T-helper 2 cell treated with Interferon-gamma antibody and Interleukin-4, amounts not matched to agents 5 μg/mL and 100 μg/mL, for 36 hours (primary cell): Measurements from ENCODE around the gene OMP.
"Not testable (repeated sequence)": the region's sequence is repeated elsewhere in the genome, so short reads cannot be mapped to it uniquely, and the experiment has no call there.

Source experiments
- DNase-seq: peaks from one replicate; pipeline ENCODE4 v3.0.0; 2021; ENCODE audit warnings: low spot score
- H3K27ac Mint-ChIP-seq: one replicate; pipeline ENCODE4 v1.8.0; 2021; ENCODE audit warnings: mild to moderate bottlenecking, mixed read lengths
- H3K27me3 Mint-ChIP-seq: one replicate; pipeline ENCODE4 v1.8.0; 2021; ENCODE audit warnings: low read depth, mixed read lengths
- H3K36me3 Mint-ChIP-seq: one replicate; pipeline ENCODE4 v1.8.0; 2021; ENCODE audit warnings: low read depth, mixed read lengths
- H3K4me1 Mint-ChIP-seq: one replicate; pipeline ENCODE4 v1.8.0; 2021; ENCODE audit warnings: low read depth, mixed read lengths
- H3K4me3 Mint-ChIP-seq: one replicate; pipeline ENCODE4 v1.8.0; 2022; ENCODE audit warnings: mild to moderate bottlenecking, moderate library complexity, mixed read lengths
- H3K9me3 Mint-ChIP-seq: one replicate; pipeline ENCODE4 v1.8.0; 2021; ENCODE audit warnings: mixed read lengths

Gene OMP, protein sequence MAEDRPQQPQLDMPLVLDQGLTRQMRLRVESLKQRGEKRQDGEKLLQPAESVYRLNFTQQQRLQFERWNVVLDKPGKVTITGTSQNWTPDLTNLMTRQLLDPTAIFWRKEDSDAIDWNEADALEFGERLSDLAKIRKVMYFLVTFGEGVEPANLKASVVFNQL

DNA sequence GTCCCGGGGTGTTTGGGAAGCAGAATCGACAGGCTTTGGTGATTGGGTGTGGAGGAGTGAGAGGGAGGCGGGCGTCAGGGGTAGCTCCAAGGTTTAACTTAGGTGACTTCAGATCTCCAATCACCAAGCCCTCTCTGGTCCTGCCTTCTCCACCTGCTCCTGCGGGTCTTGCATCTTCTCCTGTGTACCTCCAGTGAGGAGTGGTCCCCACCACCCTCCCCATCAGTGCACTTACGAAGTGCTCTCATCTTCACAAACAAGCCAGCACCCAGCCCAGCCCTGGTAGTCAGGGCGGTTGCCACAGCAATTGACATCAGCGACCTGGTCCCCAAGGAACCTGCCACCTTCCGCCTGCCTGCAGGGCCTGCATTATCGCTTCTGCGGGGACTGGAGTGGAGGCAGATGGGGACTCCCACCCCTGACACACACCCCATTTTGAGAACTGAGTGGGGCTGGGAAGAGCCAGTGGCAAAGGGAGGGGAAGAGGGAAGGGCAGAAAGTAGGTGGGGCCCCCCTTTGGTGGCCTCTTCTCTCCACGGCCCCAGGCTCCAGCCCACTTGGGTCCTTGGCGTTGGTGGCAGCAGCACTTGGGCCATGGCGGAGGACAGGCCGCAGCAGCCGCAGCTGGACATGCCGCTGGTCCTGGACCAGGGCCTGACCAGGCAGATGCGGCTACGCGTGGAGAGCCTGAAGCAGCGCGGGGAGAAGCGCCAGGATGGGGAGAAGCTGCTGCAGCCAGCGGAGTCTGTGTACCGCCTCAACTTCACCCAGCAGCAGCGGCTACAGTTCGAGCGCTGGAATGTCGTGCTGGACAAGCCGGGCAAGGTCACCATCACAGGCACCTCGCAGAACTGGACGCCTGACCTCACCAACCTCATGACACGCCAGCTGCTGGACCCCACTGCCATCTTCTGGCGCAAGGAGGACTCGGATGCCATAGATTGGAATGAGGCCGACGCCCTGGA is at the start of gene OMP:
OMP (plus strand) TSS at position 595 of the 965 bp plus-strand sequence; CDS start at position 595, 0 bp downstream.
- peak within 1 kb of the TSS; percentile 20 for H3K27ac Mint-ChIP-seq
- no peaks in the 10 kb centered on the region for H3K4me1 Mint-ChIP-seq
- no peaks in the 10 kb centered on the region for H3K36me3 Mint-ChIP-seq

GRCh38 chr11:77053217-77054015 is 49.2 kb upstream of the OMP start:
- Mint-ChIP-seq H3K36me3 (no peaks in the 10 kb centered on the region), H3K27me3 (no peaks in the 10 kb centered on the region), H3K9me3 (peaks cover 13% of the 10 kb centered on the region), H3K27ac (no peak overlapping the region), H3K4me3 (no peak overlapping the region), H3K4me1 (no peaks in the 10 kb centered on the region)
- no peak for DNase-seq

More for the DNA sequence above, at the start of gene OMP:
- no peaks in the 10 kb centered on the region for H3K27me3 Mint-ChIP-seq
- H3K4me3 Mint-ChIP-seq, result no peak within 1 kb of the TSS
- DNase-seq, result no peak
- H3K9me3 Mint-ChIP-seq, result no peaks in the 10 kb centered on the region

GRCh38 chr11:77054084-77054483 is 48.6 kb upstream of the OMP start:
- Mint-ChIP-seq H3K9me3 (peaks cover 13% of the 10 kb centered on the region), H3K4me3 (no peak overlapping the region), H3K4me1 (no peaks in the 10 kb centered on the region), H3K27ac (no peak overlapping the region), H3K36me3 (no peaks in the 10 kb centered on the region), H3K27me3 (no peaks in the 10 kb centered on the region)
- DNase-seq, result no peak

GRCh38 chr11:77055101-77055561 is 47.5 kb upstream of the OMP start:
- Mint-ChIP-seq H3K27ac (no peak overlapping the region), H3K4me3 (no peak overlapping the region), H3K36me3 (no peaks in the 10 kb centered on the region), H3K4me1 (no peaks in the 10 kb centered on the region), H3K9me3 (peaks cover 13% of the 10 kb centered on the region), H3K27me3 (no peaks in the 10 kb centered on the region)
- DNase-seq, result no peak

GRCh38 chr11:77055913-77056312 is 46.7 kb upstream of the OMP start:
- Mint-ChIP-seq H3K27ac (no peak overlapping the region), H3K4me3 (no peak overlapping the region), H3K9me3 (peaks cover 13% of the 10 kb centered on the region), H3K4me1 (no peaks in the 10 kb centered on the region), H3K36me3 (no peaks in the 10 kb centered on the region), H3K27me3 (peaks cover 2% of the 10 kb centered on the region)
- no peak for DNase-seq

DNA sequence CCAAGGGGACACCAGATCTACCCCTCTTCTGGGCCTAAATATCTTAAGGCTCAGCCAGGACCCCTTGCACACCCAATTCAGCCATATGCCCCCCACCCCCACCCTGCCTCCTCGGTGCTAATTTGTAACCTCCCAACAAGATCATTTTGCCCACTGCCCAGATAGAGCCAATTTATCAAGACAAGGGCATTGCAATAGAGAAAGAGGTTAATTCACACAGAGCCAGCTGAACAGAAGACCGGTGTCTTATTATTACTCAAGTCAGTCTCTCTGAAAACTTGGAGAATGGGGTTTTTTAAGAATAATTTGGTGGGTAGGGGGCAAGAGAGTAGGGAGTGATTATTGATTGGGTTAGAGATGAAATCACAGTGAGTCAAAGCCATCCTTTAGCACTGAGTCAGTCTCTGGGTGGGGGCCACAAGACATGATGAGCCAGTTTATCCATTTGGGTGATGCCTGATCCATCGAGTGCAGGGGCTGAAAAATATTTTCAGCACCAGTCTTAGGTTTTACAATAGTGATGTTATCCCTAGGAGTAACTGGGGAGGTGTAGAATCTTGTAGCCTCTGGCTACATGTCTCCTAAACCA is 45.7 kb upstream of the OMP start:
- Mint-ChIP-seq H3K27me3 (peaks cover 6% of the 10 kb centered on the region), H3K4me1 (no peaks in the 10 kb centered on the region), H3K27ac (no peak overlapping the region), H3K9me3 (peaks cover 13% of the 10 kb centered on the region), H3K36me3 (no peaks in the 10 kb centered on the region), H3K4me3 (no peak overlapping the region)
- no peak for DNase-seq

- H3K27ac Mint-ChIP-seq, result no peak overlapping the region
- peaks cover 13% of the 10 kb centered on the region for H3K9me3 Mint-ChIP-seq
- H3K27me3 Mint-ChIP-seq, result peaks cover 6% of the 10 kb centered on the region
- H3K4me1 Mint-ChIP-seq, result no peaks in the 10 kb centered on the region
- no peak for DNase-seq
- H3K4me3 Mint-ChIP-seq, result no peak overlapping the region
- no peaks in the 10 kb centered on the region for H3K36me3 Mint-ChIP-seq
Observed at GRCh38 chr11:77057938-77058474, 44.6 kb upstream of the OMP start.

DNA sequence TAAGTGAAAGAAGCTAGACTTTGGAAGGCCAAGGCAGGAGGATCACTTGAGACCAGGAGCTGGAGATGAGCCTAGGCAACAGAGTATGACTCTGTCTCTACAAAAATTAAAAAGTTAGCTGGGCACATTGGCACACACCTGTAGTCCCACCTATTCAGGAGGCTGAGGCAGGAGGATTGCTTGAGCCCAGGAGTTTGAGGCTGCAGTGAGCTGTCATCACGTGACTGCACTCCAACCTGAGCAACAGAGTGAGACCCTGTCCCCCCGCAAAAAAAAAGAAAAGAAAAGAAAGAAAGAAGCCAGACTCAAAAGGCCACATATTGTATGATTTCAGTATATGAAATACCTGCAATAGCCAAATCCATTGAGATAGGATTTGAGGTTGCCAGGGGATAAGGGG is 43.7 kb upstream of the OMP start:
- H3K9me3 Mint-ChIP-seq, result peaks cover 13% of the 10 kb centered on the region
- H3K36me3 Mint-ChIP-seq, result no peaks in the 10 kb centered on the region
- no peak for DNase-seq
- no peaks in the 10 kb centered on the region for H3K4me1 Mint-ChIP-seq
- peaks cover 9% of the 10 kb centered on the region for H3K27me3 Mint-ChIP-seq
- H3K4me3 Mint-ChIP-seq, result no peak overlapping the region
- H3K27ac Mint-ChIP-seq, result no peak overlapping the region

DNA sequence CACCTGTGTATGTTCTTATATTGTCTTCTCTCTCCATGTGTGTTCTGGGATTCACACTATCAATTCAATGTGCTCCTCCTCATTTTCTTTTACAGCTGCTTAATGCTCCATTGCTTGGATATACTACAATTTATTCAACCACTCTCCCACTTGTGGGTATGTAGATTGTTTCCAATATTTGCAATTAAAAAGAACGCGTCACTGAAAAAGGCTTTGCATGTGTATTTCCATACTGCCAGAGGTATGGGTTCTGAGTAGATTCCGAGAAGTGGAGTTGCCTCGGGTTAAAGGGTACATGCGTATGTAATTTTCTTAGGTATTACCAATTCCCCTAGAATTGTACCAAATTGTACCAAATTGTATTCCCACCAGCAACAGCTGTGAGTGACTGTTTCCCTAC is 42.8 kb upstream of the OMP start:
- Mint-ChIP-seq H3K4me1 (no peaks in the 10 kb centered on the region), H3K27ac (no peak overlapping the region), H3K4me3 (no peak overlapping the region), H3K27me3 (peaks cover 11% of the 10 kb centered on the region), H3K9me3 (peaks cover 10% of the 10 kb centered on the region), H3K36me3 (no peaks in the 10 kb centered on the region)
- DNase-seq, result no peak

DNA sequence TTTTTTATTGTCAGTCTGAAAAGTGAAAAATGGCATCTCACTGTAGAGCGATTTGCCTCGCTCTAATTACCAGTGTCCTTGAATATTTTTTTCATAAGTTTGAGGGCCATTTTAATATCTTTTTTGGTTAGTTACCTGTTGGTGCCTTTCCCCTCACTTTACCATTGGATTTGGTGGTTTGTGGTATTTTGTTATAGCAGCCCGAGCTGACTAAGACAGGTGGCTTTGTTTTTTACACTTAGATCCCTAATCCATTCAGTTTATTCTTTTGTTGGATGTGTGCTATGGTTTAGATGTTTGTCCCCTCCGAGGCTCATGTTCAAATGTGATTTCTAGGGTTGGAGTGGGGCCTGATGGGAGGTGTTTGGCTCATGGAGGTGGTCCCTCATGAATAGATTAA is 42.4 kb upstream of the OMP start:
- Mint-ChIP-seq H3K9me3 (peaks cover 5% of the 10 kb centered on the region), H3K4me1 (no peaks in the 10 kb centered on the region), H3K27ac (no peak overlapping the region), H3K27me3 (peaks cover 13% of the 10 kb centered on the region), H3K36me3 (no peaks in the 10 kb centered on the region), H3K4me3 (no peak overlapping the region)
- DNase-seq, result no peak

GRCh38 chr11:77061258-77061657 is 41.4 kb upstream of the OMP start:
- H3K4me1 Mint-ChIP-seq, H3K4me3 Mint-ChIP-seq, DNase-seq, H3K27ac Mint-ChIP-seq, H3K9me3 Mint-ChIP-seq, H3K36me3 Mint-ChIP-seq: not testable (repeated sequence)
- H3K27me3 Mint-ChIP-seq, result peaks cover 16% of the 10 kb centered on the region

DNA sequence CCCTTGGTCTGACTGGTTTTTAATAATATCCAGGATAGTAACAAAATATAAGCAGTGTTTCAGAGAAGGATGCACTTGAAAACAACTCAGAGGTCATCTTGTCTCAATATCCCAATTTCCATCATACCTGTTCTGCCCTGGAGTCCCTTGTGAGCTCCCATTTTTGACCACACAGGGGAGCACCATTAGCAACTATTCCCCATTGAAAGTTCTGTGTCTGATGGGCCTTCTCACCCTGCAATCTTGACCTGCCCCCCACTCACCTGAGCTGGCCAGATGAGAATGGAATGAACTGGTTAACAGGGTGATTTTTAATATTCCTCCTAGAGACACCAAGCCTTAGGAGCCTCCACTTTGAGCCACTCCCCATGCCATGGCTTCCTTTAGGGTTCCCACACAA is 39.7 kb upstream of the OMP start:
- H3K27me3 Mint-ChIP-seq, result peaks cover 16% of the 10 kb centered on the region
- no peaks in the 10 kb centered on the region for H3K36me3 Mint-ChIP-seq
- H3K9me3 Mint-ChIP-seq, result no peaks in the 10 kb centered on the region
- no peak overlapping the region for H3K4me3 Mint-ChIP-seq
- peaks cover 3% of the 10 kb centered on the region for H3K4me1 Mint-ChIP-seq
- DNase-seq, result no peak
- H3K27ac Mint-ChIP-seq, result no peak overlapping the region

GRCh38 chr11:77063407-77063806 is 39.2 kb upstream of the OMP start:
- Mint-ChIP-seq H3K27me3 (peaks cover 16% of the 10 kb centered on the region), H3K9me3 (no peaks in the 10 kb centered on the region), H3K27ac (no peak overlapping the region), H3K4me1 (peaks cover 3% of the 10 kb centered on the region), H3K36me3 (no peaks in the 10 kb centered on the region), H3K4me3 (no peak overlapping the region)
- DNase-seq, result no peak
